ENCODE data around the gene NARF.

NARF gene

GRCh38 chr17:82524540-82524939, 66.0 kb downstream of the NARF start:
- no peak for DNase-seq (ENCODE audit: low read depth, low spot score)
- H3K4me3 ChIP-seq (ENCODE audit: low read depth, low read length), result no peak overlapping the region
- in situ Hi-C loops (cut with HindIII; ENCODE audit: low sequenced_read_pairs), result no loop called here
- TF ChIP-seq, protein P1, sequence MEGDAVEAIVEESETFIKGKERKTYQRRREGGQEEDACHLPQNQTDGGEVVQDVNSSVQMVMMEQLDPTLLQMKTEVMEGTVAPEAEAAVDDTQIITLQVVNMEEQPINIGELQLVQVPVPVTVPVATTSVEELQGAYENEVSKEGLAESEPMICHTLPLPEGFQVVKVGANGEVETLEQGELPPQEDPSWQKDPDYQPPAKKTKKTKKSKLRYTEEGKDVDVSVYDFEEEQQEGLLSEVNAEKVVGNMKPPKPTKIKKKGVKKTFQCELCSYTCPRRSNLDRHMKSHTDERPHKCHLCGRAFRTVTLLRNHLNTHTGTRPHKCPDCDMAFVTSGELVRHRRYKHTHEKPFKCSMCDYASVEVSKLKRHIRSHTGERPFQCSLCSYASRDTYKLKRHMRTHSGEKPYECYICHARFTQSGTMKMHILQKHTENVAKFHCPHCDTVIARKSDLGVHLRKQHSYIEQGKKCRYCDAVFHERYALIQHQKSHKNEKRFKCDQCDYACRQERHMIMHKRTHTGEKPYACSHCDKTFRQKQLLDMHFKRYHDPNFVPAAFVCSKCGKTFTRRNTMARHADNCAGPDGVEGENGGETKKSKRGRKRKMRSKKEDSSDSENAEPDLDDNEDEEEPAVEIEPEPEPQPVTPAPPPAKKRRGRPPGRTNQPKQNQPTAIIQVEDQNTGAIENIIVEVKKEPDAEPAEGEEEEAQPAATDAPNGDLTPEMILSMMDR (IDR thresholded peaks at IDR 0.05; ENCODE audit: low read depth, low read length), result no peak

GRCh38 chr17:82525712-82526111, 67.2 kb downstream of the NARF start:
- in situ Hi-C loops (cut with HindIII; ENCODE audit: low sequenced_read_pairs), result no loop called here
- H3K4me3 ChIP-seq (ENCODE audit: low read depth, low read length), result no peak overlapping the region
- no peak for DNase-seq (ENCODE audit: low read depth, low spot score)
- TF ChIP-seq, protein P1 (IDR thresholded peaks at IDR 0.05; ENCODE audit: low read depth, low read length), result no peak

GRCh38 chr17:82527898-82528297, 69.4 kb downstream of the NARF start:
- in situ Hi-C loops (cut with HindIII; ENCODE audit: low sequenced_read_pairs), result no loop called here
- TF ChIP-seq, protein P1 (IDR thresholded peaks at IDR 0.05; ENCODE audit: low read depth, low read length), result no peak
- DNase-seq (ENCODE audit: low read depth, low spot score), result no peak
- no peak overlapping the region for H3K4me3 ChIP-seq (ENCODE audit: low read depth, low read length)

GRCh38 chr17:82528484-82529265, 70.1 kb downstream of the NARF start:
- peak; percentile 50 for DNase-seq (ENCODE audit: low read depth, low spot score)
- TF ChIP-seq, protein P1 (IDR thresholded peaks at IDR 0.05; ENCODE audit: low read depth, low read length), result peak; percentile 47
- in situ Hi-C loops (cut with HindIII; ENCODE audit: low sequenced_read_pairs), result no loop called here
- H3K4me3 ChIP-seq (ENCODE audit: low read depth, low read length), result no peak overlapping the region

DNA sequence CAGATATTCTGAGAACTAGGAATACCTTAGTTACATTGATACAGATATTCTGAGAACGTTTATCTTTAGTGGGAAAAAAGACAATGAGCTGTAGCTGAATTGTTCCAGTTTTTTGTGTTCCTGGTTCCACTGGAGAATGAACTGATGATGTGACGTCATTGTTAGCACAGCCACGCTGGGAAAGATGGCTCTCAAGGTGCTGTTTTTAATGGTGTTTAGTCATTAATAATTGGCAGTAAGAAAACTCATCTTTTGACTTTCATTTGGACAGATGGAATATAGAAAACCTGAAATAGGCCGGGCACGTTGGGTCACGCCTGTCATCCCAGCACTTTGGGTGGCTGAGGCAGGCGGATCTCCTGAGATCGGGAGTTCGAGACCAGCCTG, 71.4 kb downstream of the NARF start:
- no peak for DNase-seq (ENCODE audit: low read depth, low spot score)
- H3K4me3 ChIP-seq (ENCODE audit: low read depth, low read length), result no peak overlapping the region
- TF ChIP-seq, protein P1 (IDR thresholded peaks at IDR 0.05; ENCODE audit: low read depth, low read length), result no peak
- in situ Hi-C loops (cut with HindIII; ENCODE audit: low sequenced_read_pairs), result no loop called here

DNA sequence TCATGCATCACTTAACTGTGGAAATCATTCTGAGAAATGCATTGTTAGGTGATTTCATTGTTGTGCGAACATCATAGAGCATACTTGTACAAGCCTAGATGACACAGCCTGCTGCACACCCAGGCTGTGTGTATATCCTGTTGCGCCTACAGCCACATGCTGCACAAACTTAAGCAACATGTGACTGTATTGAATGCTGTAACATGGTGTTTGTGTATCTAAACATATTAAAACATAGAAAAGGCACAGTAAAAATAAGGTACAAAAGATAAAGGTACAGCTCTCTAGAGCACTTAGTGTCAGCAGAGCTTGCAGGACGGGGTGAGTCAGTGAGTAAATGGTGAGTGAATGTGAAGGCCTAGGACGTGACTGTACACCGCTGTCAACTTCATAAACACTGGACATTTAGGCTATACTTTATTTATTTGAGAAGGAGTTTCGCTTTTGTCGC, 72.9 kb downstream of the NARF start:
- in situ Hi-C loops (cut with HindIII; ENCODE audit: low sequenced_read_pairs), result no loop called here
- peak; percentile 78 for DNase-seq (ENCODE audit: low read depth, low spot score)
- TF ChIP-seq, protein P1 (IDR thresholded peaks at IDR 0.05; ENCODE audit: low read depth, low read length), result no peak
- H3K4me3 ChIP-seq (ENCODE audit: low read depth, low read length), result no peak overlapping the region
